Skin of body (tissue), 2 donors: ENCODE results near the gene LSS. TPM values are rescaled to one million over a fixed set of nuclear protein-coding genes. Genes with fewer than 3 reads are reported as not detected.

ENCODE experiments used
- DNase-seq: peaks from one replicate; lab custom pipeline; 2025; lab: John Stamatoyannopoulos, UW
- total RNA-seq: library from RNA; depleted of rRNA; stranded (reverse); fragments of >200 nt; gene quantifications from one replicate; pipeline ENCODE4 v1.2.3, GENCODE V29; 2014

LSS gene
- total RNA-seq, 1 donor from 2014 or later: 59.4 TPM

GRCh38 chr21:46219591-46220239 lies 8.9 kb downstream of the LSS start:
- no peak for DNase-seq

- no peak for DNase-seq
Observed at GRCh38 chr21:46218906-46219590, 9.5 kb downstream of the LSS start.

- DNase-seq: no peak
Observed at GRCh38 chr21:46217511-46218196, 10.9 kb downstream of the LSS start.

DNA sequence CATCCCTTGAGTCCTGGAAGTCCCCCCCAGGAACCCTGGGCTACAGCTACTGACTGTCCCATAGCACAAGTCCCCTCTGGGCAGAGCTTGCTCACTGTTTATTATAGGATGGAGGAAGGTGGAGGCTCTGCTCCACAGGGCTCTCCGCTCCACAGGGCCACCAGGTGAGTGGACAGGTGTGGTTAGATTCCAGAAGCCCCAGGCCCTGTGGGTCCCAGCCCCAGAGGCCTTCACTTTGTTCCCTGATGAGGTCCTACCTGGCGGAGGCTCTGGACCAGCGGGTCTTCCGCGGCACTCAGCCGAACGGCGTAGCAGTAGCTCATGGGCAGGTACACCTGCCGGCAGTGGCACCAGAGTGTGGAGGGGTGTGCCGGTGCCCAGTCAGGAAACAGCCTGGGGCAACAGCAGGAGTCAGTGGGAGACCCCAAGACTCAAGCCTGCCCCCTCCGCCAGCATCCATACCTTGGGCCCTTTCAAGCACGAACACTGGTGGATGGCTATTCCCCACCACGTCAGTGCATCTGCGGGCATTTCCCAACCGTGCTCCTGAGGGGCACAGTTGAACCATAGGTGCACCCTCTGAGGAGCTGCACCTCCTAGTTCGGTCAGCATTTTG lies 12.3 kb downstream of the LSS start:
- no peak for DNase-seq

- DNase-seq: no peak
Observed at GRCh38 chr21:46215436-46216131, 13.0 kb downstream of the LSS start.

- no peak for DNase-seq
Observed at GRCh38 chr21:46214478-46215340, 13.9 kb downstream of the LSS start.

- DNase-seq: no peak
Observed at GRCh38 chr21:46213620-46214286, 14.8 kb downstream of the LSS start.

DNA sequence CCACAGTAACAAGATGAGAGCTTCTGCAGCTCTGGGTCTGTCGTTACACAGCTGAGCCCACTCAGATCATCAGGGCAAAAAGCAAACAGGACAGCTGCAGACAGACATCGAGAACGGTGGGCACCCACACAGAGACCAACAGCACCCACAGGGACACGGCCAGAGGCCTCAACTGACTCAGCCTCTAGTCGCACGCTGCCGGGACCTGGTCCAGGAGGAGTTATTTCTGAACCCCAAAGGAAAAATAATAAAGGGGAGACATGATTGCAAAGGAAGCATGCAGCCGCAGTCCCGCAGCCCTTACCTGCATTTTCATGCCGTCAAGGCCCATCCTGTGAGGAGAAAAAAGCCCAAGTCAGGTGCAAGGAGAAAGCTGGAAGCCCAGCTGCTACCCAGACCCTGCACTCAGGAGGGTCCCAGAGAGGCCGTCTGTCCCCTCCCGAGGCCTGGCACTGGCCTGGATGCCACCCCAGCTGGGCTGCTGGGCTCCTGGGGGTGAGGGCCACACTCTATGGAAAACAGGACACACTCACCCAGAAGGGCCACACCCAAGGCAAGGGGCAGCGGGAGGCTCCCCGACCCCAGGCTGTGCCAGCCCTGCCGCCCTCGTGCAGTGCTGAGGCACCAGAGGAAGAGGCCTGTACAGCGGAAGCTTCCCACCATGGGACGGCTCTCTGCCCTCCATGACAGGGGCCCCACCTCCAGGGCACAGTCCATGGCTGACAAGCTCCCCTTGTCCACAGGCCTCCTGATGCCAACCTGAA lies 15.7 kb downstream of the LSS start:
- DNase-seq: no peak

DNA sequence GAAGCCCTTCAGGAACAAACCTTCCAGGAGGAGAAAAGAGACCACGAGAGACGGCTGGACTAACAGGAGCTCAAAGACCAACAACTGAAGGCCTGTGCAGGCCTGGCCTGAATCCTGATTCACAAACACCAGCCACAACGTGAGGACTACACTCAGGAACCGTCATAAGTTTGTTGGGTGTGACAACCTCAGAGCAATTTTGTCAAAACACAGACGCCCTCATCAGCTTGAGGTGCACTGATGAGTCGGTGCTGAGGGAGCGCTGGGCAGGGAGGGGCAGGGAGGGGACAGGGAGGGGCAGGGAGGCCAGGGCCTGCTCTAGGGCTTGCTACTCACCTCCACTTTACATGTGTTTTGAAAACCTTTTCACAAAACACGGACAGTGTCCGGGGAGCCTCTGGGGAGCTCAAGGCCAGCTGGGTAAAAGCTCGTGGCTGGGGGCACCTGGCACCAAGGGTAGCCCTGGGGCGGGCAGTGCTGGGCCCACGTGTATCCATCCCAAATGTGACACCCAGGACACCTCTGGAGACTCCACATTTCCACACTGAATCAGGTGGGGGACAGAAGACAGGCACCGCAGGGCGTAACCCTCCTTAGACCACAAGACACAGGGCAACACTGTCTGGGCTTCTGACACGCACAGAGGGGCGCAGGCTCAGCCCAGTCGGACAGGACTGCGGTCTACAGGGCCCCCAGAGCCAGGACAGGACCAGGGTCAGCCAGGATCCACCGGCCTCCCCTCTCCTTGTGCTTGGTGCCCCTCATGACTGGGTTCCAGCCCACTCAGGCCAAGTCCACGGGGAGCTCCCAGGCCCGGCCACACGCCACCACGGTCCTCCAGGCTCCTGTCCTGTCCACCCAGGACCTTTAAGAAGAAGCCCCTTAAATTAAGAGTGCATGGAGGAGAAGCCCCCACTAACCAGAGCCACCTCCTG lies 16.5 kb downstream of the LSS start:
- no peak for DNase-seq

- no peak for DNase-seq
Observed at GRCh38 chr21:46211376-46211775, 17.2 kb downstream of the LSS start.

DNA sequence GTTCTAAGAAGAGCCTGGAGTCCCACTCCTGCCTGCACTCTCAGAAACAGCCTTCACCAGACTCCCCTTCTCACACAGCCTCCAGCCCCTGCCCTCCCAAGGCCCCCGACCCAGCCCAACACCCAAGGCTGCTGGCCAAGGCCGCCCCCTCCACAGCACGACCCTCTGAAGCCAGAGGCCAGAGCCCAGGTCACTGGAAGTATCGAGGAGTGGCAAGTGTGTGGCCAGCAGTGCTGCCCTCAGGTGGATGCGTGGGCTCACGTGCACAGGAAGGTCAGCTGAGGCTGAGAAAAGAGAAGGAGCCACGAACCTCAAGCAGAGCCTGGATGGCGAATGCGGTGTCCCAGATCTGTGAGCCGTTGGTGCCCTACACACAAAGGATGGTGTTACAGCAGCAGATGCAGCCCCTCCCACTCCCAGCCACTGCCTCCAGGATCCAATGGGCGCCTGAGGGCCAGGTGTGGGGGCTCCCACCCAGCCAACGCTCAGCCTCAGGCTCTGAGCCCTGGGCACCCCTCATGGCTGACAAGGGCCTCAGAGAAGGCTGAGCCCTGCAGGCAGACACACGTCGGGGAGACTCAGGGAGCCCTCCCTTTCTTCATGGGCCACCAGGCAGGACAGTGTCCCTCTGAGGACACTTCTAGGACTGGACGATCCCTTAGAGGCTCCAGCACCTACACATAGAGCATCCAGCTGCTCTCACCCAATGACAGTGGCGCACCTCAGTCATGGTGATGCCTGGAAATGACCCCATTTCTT lies 18.0 kb downstream of the LSS start:
- DNase-seq: no peak

- DNase-seq: no peak
Observed at GRCh38 chr21:46208761-46209721, 19.5 kb downstream of the LSS start.

DNA sequence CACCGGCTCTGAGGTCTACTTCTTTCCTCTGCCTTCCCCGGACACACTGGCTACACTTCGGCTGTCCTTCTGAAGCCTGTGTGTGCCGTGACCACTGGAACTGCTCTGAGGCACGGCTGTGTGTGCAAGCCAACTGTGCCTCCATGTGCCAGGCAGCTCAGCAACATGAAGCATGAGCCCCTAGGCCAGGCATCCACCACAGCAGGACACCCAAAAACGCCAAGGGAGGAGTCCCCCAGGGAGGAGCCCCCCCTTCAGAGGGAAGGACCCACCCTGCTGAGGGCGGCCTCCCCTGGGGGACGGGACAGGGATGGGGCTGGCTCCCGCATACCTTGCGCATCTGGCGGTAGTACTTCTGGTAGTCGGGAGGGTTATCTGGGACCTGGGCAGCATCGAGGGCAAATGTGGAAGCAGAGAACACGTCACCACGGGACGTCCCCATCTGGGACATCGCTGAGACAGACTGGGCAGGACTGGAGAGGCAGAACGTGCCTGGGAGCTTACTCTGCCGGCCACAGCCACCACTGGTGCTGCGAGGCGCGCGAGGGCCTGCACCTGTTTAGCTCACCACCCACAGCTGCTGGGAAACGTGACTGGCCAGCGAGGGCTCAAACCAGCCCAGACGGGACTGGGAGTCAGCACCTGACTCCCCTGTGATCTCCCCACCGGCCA lies 20.5 kb downstream of the LSS start:
- DNase-seq: no peak

DNA sequence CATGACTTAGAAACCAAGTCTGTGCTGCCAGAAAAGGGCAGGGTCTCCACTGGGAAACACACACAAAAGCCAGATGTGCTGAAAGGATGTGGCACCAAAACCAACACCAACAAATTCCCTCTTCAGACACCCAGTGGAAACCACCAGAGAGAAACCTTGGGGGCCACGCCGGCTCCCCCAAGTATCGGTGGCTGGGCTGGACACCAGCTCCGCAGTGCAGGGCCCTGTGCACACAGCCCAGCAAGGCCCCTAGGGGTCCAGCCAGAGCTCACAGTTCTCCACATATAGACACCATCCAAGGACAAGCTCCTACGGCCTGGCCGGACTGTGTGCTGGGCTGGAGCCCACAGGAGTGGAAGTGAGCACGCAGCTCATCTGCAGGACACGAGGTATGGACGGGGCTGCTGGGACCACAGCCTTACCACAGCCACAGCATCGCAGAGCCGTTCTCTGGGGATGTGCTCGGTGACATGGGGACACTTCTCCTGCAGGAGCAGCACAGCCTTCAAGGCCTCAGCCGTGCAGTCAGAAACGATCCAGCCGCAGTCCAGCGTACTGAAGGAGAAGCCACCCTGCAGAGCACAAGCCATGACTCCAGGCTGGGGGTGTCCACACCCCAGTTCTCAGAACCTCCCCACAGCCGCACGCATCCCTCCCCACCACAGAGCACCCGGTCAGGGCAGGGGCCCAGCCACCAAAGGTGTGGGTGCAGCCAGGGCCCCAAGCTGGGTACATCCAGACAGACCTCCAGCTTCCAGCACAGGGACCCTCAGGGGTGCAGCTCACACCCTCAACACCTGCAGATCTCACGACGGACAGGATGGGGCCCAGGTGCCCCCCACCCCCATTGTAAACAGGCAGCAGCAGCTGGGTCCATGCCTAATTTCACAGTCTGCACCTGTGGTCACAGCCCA lies 21.3 kb downstream of the LSS start:
- no peak for DNase-seq
